GM21515 (cell line): ENCODE results near the gene OR2T1.
A peak's percentile ranks its signal among the peaks of the same experiment; 100 is the strongest.
"Not testable (repeated sequence)": the region's sequence is repeated elsewhere in the genome, so short reads cannot be mapped to it uniquely, and the experiment has no call there.

Experiments used
- ATAC-seq: cut with Tn5 transposase; IDR thresholded peaks from one replicate; pipeline ENCODE4 v1.9.1; 2021; ENCODE audit not compliant: unreplicated experiment

The OR2T1 gene

GRCh38 chr1:248402748-248403147 is at the start of gene OR2T1:
TSS of gene OR2T1 (plus strand) at chr1:248403048. CDS start at chr1:248406148, 3,100 bp downstream.
- no peak for ATAC-seq

GRCh38 chr1:248359415-248359814 is 43.4 kb upstream of the OR2T1 start:
- ATAC-seq: no peak

GRCh38 chr1:248361121-248361715 is 41.6 kb upstream of the OR2T1 start, which contains the start of gene OR2T4:
TSS of gene OR2T4 (plus strand) at chr1:248361665. CDS start at chr1:248361665, 0 bp downstream.
- no peak for ATAC-seq

GRCh38 chr1:248366609-248367008 is 36.2 kb upstream of the OR2T1 start:
- ATAC-seq: no peak

- no peak for ATAC-seq
Measured at GRCh38 chr1:248372394-248372793, 30.5 kb upstream of the OR2T1 start.

GRCh38 chr1:248373761-248374160 is 29.1 kb upstream of the OR2T1 start:
- ATAC-seq: no peak

GRCh38 chr1:248375446-248375845 is 27.4 kb upstream of the OR2T1 start, which contains the start of gene OR2T6:
TSS of gene OR2T6 (plus strand) at chr1:248375746. CDS start at chr1:248387609, 11,863 bp downstream.
- no peak for ATAC-seq

- ATAC-seq: no peak
Measured at GRCh38 chr1:248376916-248377315, 25.9 kb upstream of the OR2T1 start.

- no peak for ATAC-seq
Measured at GRCh38 chr1:248380854-248381253, 22.0 kb upstream of the OR2T1 start.

- ATAC-seq: no peak
Measured at GRCh38 chr1:248388426-248388825, 14.4 kb upstream of the OR2T1 start.

- no peak for ATAC-seq
Measured at GRCh38 chr1:248393050-248393449, 9.8 kb upstream of the OR2T1 start.

GRCh38 chr1:248404024-248404423 is 1.2 kb downstream of the OR2T1 start:
- ATAC-seq: no peak

GRCh38 chr1:248406721-248407692 is 4.2 kb downstream of the OR2T1 start:
- no peak for ATAC-seq

- ATAC-seq: no peak
Measured at GRCh38 chr1:248416226-248416625, 13.4 kb downstream of the OR2T1 start.

- no peak for ATAC-seq
Measured at GRCh38 chr1:248417854-248418253, 15.0 kb downstream of the OR2T1 start.

- no peak for ATAC-seq
Measured at GRCh38 chr1:248421384-248421783, 18.5 kb downstream of the OR2T1 start.

GRCh38 chr1:248427526-248428191 is 24.8 kb downstream of the OR2T1 start:
- ATAC-seq: peak; percentile 44

GRCh38 chr1:248428192-248428533 is 25.3 kb downstream of the OR2T1 start:
- peak; percentile 92 for ATAC-seq

- not testable (repeated sequence) for ATAC-seq
Measured at GRCh38 chr1:248431683-248432082, 28.8 kb downstream of the OR2T1 start.

- not testable (repeated sequence) for ATAC-seq
Measured at GRCh38 chr1:248432201-248432600, 29.4 kb downstream of the OR2T1 start.

- ATAC-seq: not testable (repeated sequence)
Measured at GRCh38 chr1:248433811-248434415, 31.1 kb downstream of the OR2T1 start.
